ENCODE results near the gene UBE2O.

DNA sequence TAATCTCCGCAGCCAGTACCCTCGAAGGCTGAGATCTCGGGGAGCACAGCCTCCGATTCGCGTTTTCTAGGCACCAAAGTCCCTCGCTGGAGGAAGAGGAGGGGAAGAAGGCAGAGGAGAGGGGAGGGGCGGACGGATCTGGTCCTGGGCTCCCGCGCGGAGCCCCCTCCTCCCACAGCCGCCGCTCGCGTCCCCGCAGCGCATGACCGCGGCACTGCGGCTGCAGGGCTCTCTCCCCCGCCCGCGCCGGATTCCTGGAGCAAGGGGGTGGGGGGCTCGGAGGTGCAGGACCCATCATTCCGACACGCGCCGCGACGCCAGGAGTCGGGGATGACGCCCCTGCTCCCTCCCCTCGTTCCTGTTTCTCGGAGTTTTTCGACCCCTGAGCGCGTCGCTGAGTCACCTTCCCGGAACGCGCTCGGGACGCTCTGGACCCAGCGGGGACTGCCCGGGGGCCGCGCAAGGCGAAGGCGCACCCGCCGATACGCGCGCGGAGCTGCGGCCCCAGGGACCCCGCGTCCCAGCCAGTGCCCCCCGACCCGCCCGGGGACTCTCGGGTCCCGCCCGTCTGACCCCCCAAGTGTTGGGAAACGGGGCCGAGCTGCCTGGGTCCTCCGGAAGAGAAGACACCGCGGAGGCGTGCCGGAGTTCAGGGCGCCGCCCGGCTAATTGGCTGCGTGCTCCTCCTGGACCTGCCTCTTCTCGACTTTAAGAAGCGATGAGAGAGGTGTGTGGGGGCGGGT lies 70.0 kb downstream of the UBE2O start:
- TF ChIP-seq, protein P1, sequence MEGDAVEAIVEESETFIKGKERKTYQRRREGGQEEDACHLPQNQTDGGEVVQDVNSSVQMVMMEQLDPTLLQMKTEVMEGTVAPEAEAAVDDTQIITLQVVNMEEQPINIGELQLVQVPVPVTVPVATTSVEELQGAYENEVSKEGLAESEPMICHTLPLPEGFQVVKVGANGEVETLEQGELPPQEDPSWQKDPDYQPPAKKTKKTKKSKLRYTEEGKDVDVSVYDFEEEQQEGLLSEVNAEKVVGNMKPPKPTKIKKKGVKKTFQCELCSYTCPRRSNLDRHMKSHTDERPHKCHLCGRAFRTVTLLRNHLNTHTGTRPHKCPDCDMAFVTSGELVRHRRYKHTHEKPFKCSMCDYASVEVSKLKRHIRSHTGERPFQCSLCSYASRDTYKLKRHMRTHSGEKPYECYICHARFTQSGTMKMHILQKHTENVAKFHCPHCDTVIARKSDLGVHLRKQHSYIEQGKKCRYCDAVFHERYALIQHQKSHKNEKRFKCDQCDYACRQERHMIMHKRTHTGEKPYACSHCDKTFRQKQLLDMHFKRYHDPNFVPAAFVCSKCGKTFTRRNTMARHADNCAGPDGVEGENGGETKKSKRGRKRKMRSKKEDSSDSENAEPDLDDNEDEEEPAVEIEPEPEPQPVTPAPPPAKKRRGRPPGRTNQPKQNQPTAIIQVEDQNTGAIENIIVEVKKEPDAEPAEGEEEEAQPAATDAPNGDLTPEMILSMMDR (IDR thresholded peaks at IDR 0.05; ENCODE audit: low read depth, low read length, poor library complexity, severe bottlenecking): no peak
- TF ChIP-seq EZH2phosphoT487 (IDR thresholded peaks at IDR 0.05; ENCODE audit: borderline replicate concordance, low read length): 0 out of 2 replicates have a peak, but pooled peaks have one; percentile 37
